Mammary epithelial cell (primary cell): ENCODE results near the gene ADAM23.

ENCODE experiments used
- EZH2 ChIP-seq: IDR thresholded peaks from 2 replicates; pipeline ENCODE4 v1.6.1; 2012; ENCODE audit warnings: low read length, inconsistent platforms, borderline replicate concordance
- TF ChIP-seq, protein P1 (sequence below), 2 donors: IDR thresholded peaks in 1 of 2; conservative IDR thresholded peaks in 1 of 2; 2 replicates each; pipeline ENCODE4 v1.5.1; 2011 to 2012; ENCODE audit warnings: inconsistent platforms in 2 of 2, low read length in 2 of 2, mild to moderate bottlenecking in 2 of 2, control low read depth in 1 of 2, low read depth in 1 of 2; ENCODE audit not compliant: insufficient read depth in 1 of 2; ENCODE audit errors: extremely low read depth in 1 of 2

DNA sequence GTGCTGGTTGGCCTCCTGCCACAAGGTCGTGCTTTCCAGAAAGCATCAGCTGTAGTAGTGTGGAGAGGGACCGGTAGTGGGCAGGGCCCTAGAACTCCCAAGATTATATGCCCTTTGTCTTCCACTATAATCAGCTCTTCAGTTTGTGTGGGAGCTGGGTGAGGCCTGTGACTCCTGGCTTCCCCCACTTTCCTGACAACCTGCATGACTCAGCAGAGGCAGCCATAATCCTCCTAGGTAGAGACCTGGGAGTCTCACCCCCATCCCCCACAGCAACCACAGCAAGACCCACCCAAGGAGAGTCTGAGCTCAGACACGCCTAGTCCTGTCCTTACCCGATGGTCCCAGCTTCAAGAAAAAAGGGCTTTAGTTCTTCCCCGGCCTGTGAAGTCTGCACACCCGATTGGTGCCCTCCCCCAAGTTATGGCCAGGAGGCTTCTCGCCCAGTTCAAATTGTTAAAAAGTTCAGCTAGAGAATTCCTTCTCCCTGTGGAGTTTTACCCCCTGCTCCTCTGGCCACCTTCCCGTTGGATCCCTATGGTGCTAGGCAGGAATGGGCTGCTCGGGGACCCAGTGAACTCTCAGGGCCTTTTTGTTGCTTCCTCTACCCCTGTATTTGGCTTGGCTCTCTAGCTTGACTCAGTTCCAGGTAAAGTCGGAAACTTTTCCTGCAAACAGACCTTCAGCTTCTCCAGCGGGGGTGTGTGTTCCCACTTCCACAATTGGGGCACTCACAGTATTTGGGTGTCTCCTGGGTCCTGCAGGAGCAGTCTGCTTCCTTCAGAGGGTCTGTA is 141.2 kb downstream of the ADAM23 start:
- TF ChIP-seq, protein P1, sequence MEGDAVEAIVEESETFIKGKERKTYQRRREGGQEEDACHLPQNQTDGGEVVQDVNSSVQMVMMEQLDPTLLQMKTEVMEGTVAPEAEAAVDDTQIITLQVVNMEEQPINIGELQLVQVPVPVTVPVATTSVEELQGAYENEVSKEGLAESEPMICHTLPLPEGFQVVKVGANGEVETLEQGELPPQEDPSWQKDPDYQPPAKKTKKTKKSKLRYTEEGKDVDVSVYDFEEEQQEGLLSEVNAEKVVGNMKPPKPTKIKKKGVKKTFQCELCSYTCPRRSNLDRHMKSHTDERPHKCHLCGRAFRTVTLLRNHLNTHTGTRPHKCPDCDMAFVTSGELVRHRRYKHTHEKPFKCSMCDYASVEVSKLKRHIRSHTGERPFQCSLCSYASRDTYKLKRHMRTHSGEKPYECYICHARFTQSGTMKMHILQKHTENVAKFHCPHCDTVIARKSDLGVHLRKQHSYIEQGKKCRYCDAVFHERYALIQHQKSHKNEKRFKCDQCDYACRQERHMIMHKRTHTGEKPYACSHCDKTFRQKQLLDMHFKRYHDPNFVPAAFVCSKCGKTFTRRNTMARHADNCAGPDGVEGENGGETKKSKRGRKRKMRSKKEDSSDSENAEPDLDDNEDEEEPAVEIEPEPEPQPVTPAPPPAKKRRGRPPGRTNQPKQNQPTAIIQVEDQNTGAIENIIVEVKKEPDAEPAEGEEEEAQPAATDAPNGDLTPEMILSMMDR (conservative IDR thresholded peaks at IDR 0.05 in 1 of 2, IDR thresholded peaks at IDR 0.05 in 1 of 2; ENCODE audit: extremely low read depth in 1 of 2, insufficient read depth in 1 of 2, low read depth in 1 of 2, low read length in 2 of 2) = no peak
- TF ChIP-seq EZH2 = no peak
